Ammon's horn (tissue), 1 donor: ENCODE results near the gene SLC25A26.

Experiments used
- DNase-seq: peaks from one replicate; pipeline ENCODE4 v3.0.0-alpha.2; 2016; ENCODE audit warnings: low spot score

SLC25A26 gene

DNA sequence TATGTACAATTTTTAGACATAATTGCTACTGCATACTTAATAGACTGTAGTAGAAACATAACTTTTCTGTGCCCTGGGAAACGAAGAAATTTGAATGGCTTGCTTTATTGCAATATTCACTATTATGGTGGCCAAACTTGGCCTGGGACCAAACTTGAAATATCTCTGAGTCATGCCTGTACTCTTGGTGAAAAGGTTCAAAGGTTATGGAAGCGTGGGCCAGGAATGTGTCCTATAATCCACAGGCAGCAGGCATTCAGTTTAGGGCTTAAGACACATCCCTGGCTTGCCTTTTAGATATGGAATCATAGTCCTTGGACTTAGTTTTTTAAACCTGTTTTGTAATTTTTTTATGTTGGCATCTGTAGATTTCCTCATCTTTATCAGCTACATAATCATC is 155.8 kb downstream of the SLC25A26 start:
- DNase-seq, result no peak

DNA sequence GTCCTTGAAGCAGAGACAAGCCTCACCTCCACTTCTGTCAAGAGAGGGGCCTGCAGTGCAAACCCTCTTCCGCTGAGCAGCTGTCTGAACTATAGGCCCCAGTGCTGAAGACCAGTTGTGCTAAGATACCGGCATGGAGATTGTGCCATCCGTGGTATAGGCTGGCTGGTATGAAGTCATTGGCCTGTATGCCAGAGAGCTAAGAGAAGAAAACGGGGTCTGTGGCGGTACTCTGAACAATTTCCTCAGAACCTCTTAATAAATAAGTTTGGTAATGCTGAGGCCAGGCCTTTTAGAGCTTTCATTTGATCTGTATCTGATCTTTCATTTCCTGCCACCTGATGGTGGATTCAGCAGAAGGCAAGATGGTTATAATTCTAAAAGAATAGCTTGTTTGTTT is 157.0 kb downstream of the SLC25A26 start:
- DNase-seq, result no peak

DNA sequence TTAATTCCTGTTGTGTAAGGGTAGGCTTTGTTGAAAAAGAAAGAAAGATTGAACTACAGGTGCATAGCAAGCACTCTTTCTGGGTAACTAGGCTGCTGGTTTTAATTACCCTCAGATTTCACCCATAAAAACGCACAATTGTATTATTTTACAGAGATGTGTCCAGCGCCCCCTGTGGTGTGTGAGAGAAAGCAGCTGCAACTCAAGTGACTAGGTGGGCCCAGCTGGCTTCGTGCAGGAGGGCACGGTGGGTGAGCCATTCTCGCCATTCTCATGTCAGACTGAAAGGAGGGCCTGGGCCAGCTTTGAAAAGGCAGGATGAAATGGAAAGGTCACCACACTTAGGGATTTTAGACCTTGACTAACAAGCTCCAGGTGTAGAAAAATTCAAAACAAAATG is 157.5 kb downstream of the SLC25A26 start:
- DNase-seq, result no peak

DNA sequence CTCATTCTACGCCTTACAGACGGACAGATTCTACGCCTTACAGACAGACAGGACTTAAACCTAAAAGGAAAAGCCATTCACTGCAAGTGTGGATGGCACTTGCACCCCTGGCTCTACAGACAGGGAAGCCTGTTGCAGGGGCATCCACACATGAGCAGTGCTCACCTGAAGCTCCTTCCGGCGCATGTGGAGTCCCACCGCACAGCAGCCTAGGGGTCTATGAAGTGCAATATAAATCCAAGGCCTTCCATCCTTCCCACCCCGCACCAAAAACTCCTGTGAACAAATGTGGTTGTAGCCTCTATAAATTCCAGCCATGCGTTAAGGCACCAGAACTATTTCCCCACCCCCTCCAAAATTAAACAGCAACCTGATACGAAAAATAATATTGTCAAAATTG is 158.8 kb downstream of the SLC25A26 start:
- DNase-seq, result no peak

DNA sequence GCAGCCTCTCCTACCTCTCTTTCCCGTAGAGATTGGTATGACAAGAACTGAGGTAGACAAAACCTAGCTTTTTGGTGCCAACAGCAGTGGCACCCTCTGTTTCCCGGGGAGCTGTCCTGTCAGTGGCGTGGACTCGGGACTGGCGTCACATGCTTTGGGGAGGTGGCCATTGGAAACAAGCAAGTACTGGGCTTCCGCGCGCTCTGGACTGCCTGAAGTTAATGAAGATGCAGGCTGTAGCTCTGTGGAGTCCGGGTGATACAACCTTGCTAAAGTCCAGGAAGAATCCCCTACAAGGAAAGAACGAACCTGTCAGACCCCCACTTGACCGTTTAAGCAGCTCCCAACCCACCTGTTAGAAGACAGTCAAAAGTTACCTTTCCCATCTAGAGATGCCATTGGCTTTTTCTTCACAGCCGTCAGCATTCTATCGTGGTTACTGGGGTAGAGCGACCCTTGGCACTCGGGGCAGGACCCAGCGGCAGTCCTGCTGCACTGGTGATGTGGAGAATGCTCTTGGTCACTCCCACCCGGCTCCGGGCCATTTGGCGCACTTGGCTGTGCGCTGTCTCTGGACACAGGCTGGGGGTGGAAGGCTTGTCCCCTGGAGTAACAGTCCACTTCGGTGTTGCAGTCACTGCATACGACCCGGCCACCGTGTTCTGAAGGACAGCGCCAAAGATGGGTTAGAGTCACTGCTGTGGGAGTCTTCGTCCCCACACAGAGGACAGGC is 159.6 kb downstream of the SLC25A26 start:
- DNase-seq, result no peak

DNA sequence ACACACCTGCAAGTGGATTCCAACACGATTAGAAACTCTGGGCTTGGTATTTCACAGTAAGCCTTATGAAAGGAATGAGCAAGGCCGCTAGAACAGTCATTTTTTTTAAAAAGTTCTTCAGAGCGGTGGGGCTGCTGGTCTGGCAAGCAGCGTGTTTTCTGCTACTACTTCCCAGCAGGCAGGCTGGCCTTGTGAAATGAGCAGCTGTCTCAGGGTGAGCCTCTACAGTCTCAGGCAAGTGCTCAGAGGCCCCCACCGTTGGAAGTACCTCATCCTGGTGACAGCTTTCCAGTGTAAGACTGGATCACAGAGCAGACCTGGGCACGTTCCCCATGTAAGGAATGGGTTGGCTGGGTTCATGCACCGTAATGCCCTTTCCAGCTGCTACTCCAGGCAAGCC is 160.8 kb downstream of the SLC25A26 start:
- no peak for DNase-seq

DNA sequence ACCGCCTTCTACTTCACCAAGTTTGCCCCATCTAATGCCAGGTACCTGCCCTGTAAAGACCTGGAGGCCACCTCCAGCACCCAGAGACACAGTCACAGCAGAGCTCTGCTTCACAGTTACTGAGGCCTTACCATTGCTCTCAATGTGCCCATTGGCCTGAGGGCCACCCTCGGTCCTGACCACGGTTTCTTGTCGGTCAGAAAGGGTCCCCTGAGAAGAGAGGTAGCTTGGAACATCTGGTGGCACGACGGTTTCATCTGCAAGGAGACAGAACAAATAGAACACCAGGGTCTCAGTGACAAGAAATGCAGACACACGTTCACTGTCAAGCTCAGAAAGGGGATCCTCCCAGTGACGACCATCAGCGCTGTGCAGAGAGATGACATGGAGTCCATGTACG is 161.3 kb downstream of the SLC25A26 start:
- DNase-seq, result no peak

DNA sequence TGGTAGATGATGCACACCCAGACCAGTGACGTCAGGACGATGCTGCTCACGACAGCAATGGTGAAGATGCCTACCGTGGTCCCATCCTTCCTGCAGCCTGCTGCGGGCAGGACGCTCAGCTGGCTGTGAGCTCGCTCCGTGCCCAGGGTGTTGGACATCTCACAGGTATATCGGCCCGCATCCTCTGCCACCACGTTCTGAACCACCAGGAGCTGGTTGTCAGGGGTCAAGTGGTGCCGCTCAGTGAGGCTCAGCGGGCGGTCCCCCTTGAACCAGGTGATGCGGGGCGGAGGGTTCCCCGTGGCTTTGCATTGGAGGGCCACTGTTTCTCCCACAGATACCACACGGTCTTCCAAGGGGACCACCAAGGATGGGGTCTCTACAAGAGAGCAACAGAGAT is 162.2 kb downstream of the SLC25A26 start:
- no peak for DNase-seq

DNA sequence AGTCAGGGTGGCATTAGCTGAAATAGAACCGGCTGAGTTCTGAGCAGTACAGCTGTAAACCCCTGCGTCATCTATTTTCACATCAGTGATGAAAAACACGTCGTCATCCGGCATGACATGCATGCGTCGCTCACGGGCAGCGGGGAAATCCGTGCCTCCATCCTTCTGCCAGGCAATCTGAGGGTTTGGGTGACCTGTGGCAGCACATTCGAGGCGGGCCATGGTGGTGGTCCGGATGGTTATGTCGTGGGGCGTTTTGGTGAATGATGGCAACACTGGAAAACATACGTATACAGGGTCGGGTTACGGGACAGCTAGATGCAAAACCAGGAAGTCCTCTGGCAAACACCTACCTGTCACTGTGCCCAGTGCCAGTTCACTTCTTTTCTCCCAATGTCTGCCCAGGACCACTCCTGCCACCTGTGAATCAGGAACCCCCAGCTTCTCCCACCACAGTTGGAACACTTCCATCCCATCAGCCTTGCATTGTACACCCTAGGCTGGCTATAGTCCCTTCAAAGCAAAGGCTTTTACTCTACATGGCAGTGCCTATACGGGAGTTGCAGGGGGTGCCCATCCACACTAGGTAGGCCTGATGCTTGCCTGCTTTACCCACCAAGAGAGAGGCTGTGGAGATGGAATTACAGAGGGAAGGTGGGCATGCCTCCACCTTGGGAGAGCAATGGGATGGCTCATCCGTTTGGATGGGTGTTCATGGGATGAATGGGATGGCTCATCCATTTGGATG is 163.4 kb downstream of the SLC25A26 start:
- DNase-seq, result no peak

DNA sequence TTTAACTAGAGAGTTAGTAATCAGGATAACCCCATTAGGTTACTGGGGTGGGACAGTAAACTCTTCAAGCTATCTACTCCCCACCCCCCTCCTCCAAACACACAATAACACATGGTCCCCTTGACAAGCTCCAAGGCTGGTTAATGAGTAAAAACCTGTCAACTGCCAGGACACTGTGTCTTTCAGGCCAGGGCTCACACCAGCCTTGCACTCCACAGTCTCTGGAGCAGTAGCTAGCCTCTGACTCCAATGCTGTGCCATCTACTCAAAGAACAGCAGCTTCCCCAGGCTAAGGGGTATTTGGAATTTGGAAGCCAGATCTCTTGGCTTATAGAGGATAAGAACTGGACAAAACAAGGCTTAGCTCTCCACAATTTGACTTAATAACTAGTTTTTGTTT is 164.3 kb downstream of the SLC25A26 start:
- no peak for DNase-seq

DNA sequence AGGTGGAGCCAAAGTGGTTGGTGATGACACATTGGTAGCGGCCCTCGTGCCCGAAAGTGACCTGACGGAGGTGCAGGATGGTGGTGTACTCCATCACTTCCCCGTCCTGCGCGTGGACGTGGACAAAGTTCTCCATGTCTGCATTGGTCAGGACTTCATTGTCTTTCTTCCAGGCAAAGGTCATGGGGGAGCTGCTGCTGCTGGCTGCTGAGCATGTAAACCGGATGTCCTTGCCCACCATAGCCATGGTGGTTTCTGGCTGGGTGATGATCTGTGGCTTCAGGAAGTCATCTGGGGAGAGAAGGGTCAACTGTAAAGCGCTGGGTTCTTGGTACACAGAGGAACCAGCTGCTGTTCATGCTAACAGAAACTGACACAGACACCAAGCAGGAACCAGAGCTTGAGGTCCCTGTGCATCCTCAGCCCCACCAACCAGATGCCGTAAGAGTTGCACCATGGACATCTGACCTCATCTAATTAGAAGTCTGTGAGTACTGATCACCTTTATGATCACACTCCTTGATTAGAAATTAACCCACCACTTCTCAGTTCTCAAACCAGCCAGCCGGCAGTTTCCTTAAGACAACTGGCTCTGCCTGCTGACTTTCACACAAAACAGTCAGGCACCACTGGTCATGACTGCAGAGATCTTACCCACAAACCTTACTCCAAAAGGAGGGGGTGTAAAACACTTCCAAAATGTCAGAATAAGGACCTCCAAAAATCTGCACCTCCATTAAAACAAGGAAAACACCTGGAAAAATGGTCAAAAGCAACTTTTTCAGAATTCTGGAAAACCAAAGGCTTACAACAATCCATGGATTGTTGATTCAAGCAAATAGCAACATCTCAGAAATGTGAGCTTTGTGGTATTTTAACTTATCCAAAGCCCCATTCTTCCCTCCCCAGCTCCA is 165.5 kb downstream of the SLC25A26 start:
- no peak for DNase-seq

DNA sequence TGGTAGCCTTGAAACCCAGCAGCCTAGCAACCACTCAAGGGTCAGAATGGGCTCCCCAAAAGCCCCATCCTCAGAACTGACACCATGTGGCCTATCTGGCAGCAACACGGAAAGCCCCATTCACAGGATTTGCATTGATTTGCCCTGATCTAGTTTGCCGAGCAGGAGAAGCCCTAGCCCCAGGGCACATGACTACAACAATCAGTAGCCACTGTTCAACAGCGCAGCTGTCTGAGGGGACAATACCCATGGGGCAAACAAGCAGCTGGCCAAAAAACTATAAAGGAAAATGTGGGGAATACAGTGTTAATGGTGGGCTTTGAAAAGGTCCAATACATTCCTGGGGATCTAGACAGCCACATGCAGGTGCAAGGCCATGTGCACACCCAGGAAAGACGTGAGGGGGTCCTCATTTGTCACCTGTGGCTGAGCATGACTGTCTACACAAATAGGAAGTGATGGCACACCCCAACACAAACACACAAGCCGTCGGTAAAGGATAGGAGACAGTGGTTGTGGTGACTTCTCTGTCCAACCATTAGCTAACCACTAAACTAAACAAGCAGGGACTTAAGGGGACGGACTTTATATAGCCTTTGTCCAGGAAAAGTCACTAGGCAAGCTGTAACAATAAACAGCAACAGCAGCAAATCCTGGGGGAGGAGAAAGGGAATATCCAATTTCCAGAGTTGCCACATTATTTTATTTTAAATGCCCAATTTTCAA is 166.3 kb downstream of the SLC25A26 start:
- peak; percentile 66 for DNase-seq

DNA sequence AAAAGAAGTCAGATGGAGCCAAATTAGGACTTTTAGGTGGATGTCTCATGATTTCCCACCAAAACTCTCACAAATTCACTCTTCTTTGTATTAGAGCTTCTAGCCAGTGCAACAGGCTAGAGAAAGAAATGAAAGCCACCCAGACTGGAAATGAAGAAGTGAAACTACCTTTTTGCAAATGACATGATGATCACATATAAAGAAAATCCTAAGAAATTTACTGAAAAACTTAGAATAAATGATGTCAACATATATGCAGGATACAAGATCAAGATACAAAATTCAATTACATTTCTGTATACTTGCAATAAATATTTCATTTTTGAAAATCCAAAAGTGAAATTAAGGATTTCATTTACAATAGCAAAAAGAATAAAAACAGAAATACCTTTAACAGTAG is 169.2 kb downstream of the SLC25A26 start:
- DNase-seq, result no peak

DNA sequence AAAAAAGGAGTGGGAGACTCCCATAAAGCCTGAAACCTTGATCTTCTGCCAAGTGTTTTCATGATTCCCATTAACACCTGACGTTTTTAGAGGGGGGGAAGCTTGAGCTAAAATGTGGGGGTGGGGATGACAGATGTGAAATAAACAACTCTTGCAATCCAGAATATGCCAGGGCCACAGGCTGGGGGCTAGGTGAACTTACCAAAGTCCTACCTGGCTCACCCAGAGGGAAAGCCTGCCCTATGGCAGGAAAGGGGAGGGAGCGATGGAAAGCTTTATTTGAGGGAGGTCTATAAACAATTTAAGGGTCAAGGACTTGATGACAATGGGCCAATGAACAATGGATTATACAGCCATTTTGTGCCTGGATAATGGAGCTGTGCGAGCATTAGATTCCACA is 171.7 kb downstream of the SLC25A26 start:
- DNase-seq, result no peak

DNA sequence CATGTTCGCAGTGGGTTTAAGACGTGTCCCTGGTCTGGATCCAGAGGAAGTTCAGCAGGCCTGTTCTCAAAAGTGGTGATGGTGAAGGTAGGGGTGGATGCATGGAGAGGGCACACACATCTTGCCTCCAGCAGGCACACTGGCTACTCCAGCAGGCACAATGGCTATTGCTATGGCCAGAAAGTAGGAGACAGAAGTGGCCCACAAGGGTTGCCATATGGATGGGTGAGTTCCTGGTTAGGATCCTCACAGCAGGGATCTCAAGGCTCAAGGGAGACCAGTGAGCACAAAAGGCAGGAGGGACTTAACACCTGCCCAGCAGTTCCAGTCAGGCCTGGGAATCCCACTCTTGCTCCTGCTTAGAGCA is 172.1 kb downstream of the SLC25A26 start:
- DNase-seq, result no peak

DNA sequence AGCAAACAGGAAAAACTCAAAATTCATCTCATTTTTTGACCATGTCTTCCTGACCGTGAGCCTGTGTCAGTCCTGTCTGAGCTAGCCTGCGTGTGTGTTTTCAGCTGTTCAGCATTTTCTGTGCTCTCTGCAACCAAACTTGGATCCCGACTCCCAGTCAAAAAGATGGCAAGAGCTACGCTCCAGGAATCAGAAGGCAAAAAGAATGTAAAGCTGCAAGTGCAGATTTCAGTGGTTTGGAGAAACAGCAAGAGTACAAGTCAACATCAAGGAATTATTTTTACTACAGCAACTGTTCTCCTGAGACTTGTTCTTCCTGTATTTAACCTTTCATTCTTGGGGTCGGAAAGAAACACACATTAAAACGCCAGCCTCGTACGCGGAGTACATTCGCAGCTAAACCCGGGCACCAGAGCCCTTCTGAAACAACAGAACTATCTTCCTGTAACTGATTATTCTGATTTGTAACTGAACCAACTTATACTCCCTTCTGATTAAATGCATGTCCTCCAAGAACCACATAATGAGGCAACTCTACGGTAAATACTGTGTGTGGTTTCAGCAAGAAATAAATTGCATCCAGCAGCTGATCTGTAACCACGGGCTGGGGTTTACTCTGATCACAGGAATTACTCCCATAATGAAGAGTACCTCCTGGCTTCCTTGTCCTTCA is 172.7 kb downstream of the SLC25A26 start:
- no peak for DNase-seq

DNA sequence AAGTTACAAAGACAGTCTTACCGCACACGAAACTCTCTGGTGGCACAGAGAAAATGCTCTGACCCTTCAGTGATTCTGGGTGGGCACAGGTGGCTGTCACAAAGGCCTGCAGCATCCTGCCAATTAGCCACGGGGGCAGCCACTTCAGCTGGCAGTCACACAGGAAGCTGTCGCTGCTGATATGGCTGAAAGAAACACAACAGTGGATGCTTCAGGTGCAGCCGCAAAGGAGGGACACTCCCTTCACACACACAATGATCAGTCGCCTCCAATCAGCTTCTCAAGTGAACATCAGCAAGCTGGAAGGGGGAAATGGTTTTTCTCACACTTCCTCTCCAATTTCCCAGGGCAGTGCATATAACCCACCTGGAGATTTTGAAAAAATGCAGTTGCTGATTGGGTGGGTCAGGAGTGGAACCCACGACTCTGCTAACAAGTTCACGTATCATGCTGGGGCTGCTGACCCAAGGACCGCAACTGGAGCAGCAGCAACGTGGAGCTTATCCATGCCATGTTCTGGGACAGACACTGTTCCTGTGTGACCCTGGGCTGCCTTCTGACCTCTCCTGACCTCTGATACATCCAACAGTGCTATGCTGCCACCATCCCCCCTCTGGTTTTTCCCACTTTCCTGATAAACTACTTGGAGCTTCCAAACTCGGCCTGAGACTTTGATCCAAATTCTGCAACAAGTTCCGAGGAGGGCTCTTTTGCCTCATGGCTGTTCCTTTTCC is 173.4 kb downstream of the SLC25A26 start:
- DNase-seq, result no peak

DNA sequence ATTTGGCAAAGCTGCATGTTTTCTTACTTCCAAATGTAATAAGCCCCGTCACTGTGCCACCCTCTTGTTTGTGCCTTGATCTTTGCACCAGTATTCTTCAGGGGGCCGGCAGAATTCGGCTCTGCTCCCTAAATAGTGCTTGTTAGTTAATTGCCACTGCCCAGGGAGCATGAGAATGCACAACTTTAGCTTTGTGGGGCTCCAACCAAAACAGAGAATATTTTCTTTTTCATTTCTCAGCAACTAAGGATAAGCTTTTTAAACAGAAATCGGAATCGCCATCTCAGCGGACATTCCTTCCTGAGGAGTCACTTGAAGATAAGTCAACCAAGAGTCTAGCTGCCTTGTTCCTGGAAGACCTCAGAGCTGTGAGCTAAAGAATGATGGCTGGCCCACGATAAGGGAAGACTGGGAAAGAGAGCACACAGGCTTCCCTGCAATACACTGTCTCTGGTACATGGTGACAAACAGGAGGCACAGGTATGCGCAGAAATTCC is 174.0 kb downstream of the SLC25A26 start:
- DNase-seq, result no peak

DNA sequence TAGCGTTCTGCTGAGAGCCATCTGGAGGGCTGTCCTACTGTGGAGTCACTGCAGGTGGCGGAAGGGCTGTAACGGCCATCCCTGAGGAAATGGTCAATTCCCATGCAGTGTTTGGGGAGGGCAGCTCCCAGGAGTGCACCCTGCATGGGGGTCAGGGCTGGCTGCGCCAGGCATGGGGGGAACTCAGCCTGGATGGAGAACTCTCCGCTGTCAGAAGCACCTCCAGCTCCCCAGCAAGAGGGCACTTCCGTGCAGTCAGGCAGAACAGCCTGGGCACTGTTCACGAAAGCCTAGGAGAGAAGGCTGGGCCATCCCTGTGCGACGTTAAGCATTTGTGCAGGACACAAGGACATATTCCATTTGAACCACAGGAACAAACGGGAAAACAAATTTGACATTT is 174.8 kb downstream of the SLC25A26 start:
- no peak for DNase-seq

DNA sequence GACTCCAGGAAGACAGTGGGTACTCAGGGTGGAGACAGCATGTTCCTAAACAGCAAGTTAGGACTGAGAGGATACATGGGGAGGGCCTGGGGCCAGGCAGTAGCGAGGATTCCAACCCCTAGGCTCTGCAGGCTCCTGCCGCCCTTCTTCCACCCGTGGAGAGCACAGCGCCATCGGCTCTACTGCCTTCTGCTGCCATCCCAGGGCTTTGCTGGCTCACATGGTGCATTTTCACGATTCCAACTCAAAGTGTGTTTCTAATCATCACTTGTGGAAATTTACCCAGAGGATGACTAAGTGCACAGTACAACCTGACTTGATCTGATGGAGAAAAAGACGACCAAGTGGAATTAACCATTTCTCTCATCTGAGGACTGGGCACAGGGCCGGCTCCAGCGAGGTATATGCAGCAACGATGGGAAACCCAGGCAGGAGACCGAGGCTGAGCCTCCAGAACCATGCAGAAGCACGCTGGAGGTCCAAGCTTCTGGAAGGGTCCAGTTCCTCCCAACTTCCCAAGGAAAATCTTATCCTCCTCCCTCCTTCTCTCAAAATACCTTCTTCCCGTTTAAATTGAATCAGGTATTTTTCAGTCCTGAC is 175.5 kb downstream of the SLC25A26 start:
- no peak for DNase-seq
